ENCODE data around the gene GAS2.

GAS2 gene

DNA sequence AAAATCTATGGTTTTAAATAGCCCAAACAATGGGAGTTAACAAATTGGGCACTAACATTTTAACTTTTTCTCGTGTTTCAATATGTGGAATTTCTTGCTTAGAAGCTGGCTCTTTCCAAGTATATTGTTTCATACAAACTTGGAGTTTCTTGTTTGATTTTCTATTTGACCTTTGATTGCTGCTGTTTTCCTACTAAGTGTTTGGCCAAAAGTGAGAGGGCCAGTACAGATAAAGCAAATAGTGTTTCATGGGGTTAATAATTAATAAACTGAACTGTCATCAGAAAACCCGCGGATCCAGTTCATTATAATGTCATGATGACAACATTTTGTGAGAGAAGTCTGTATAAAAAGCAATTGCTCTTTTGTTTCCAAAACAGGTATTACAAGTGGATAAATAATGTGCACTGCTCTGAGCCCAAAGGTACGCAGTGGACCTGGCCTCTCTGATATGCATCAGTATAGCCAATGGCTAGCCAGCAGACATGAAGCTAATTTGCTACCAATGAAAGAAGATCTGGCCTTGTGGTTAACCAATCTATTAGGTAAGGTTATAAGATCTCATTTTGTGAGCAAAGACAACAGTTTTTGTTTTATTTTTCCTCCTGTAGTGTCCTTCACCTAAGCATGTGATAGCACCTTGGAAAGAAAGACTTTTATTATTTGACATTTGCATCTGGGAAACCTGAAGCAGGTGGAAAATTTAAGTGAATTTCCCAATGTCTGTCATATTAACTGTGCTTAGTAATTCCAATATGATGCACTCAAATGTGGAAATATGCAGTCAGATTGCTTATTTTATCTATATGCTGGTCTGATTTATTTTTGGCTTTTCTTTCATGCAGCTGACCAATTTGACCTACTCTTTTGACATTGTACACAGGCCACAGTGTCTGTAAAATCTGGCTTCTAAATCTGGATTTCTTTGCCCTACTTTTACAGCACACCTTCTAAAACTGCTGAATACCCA lies 8.3 kb downstream of the GAS2 start:
- no peak for DNase-seq

DNA sequence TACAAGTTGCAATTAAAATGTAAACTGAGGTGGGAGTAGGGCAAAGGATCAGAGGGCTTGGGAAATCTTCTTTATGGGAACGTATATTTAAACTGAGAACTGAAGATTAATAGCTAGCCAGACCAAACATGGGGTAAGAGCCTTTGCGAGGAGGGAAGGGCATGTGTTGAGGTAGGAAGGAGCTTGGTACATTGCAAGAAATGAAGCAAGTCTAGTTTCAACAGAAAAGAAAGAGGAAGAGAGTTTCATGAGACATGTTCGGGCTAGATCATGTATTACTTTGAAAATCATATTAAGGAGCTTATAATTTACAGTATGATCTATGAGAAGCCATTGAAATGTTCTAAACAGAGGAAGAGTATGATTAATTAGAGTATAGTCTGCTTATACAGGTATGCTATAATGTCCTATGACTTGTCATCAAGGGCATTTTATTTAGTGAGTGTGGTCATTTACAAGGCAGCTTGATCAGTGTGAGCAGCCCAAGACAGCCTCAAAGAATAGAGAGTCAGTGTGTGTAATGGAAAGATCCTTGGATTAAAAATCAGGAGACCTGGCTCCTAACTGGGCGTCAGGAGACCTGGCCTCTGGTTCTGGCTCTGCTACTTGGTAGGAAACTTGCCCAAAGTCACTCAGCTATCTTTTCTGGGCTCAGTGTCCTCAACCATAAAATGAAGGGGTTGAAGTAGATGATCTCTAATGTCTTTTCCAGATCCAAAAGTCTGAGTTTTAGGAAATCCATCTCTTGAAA lies 10.9 kb downstream of the GAS2 start:
- no peak for DNase-seq

DNA sequence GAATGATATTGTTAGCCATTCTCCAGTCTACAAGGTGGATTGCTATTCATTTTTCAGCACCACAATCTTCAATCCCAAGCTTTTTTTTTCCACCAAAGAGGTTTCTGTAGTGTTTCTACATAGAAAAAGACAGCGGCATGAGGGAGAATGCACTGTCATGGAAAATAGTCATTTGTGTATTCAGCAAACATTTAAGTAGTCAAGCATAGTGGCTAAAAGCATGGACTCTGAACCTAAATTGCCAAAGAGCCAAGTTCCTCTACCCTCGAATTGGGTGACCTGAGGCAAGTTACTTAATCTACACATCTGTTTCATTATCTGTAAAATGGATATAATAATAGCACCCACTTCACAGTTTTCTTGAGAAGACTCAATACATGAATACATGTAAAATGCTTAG lies 14.2 kb downstream of the GAS2 start:
- no peak for DNase-seq

DNA sequence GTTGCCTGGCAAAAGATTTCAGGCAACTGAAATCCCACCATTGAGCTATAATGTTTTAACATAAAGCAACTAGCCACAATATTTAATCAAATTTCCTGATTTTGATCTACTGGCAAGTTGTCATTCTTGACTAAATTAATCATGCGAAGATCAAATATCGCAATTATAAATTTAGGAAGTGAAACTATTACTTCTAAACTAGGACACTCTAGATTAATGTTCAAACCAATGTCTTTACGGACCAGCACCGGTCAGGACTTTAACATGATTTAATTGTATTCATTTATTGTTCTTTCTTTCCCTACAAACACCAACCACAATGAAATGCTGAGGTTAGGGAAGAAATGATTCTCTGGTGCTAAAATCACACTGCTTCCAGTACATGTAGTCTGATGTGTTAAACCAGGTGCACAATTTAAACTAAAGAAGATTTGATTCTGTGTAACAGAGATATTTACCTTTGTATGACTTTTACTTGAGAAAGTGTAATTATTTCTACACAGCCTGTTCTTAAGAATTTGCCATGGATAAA lies 14.9 kb downstream of the GAS2 start:
- no peak for DNase-seq

DNA sequence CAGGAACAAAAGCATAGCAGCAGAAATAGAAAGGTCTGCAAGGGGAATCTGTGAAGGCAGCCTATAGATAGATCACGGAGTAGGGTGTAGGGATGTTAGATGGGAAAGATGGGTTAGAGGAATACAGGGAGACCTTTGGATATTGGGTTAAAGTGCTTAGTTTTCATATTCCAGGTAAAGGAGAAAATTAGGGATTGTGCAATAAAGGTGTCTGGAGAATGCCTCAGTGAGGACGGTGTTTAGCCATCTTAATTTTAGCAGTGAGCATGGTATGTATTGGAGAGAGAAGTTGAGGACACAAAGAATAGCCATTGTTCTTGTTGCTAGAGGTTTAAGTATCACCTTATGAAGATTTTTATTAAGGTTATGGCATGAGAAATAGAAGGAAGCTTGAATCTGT lies 17.7 kb downstream of the GAS2 start:
- DNase-seq = no peak

DNA sequence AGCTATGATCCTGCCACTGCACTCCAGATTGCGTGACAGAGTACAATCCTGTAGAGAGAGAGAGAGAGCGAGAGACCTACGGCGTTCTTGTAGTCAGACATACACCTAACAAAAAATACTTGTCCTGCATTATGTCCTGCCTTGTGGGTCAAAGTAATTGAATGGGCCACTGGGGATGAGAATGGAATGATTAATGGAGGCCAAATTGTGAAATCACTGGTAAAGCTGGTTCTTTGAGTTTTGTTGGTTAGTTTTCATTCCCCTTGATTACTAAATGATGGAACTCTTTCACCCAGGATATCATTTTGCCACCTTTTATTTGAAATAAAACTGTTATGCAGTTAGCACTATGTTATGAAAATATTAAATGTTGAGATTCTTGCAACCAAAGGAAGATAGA lies 18.7 kb downstream of the GAS2 start:
- no peak for DNase-seq

DNA sequence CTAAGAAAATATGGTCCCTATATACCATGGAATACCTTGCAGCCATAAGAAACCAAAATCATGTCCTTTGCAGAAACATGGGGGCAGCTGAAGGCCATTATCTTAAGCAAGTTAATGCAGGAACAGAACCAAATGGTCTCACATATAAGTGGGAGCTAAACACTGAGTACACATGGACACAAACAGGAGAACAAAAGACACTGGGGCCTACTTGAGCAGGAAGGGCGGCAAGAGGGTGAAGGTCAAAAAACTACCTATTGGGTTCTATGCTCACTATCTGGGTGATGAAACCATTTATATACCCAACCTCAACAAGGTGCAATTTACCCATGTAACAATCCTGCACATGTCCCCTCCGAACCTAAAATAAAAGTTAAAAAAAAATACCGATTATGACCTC lies 22.5 kb downstream of the GAS2 start:
- no peak for DNase-seq

DNA sequence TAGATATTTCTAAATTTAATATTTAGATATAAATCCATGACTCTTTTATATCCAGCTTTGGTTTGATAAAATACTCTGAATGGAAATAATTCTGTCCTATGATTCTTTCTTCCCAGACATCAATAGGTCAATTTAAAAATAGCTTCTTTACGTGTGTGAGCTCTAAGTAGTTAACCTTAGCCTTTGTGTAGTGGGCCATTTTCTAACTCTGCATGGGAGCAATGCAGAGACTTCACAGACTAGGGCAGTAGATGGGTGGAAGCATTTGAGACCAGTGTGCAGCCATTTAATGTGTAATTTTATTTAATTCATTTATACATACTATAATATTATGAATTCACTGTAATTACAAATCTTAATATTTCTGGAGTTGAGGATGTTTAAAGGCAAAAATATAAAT lies 23.8 kb downstream of the GAS2 start:
- DNase-seq = no peak

DNA sequence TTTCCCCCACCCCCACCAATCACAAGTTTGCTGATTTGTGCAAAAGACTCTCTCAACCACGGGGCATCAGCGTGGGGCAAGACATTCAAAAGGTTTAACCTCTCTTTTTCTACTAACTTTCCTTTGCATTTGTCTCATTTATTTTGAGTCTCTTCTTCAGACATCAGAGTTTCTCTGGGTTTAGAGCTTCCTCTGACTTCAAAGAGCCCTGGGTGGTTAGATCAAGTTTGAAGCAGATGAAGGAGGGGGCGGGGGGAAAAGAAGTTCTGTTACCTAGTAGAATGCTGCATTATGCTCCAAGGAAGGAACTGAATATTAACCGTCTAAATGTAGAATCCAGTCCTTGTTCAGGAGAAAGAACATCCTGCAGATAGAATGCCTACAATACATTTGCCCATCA lies 24.5 kb downstream of the GAS2 start:
- no peak for DNase-seq

DNA sequence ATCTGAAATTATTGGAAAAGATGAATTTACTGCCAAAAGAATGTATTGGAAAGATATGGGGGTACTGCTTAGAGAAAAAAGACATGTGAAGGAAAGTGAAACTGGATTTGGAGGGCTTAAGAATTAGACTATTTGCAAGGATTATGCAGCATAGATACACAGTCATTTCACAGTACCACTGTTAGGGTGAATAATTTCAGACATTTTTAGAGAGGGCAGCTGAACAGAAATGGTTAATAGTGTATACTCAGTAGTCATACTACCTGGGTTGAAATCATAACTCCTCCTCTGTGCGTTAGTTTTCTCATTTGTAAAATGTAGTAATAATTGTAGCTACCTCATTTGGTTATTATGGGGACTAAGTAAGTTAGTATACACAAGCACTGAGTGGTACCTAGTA lies 33.0 kb downstream of the GAS2 start:
- no peak for DNase-seq

DNA sequence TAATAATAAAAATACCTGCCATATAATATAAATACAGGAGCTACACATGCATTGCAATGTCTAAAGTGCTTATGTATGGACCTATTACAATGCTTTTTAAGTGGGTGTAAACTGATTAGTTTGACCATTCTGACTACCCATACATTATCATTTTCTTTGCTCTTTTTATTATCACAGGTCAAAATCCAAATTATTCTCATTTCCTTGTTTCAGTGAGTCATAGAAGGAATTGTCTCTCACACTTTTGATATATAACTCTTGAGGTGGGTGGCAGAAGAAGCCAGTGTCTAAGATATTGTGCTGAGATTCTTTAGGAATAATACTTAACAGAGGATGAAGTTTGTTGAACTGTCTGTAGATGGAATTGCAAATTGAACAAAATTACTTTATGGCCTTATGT lies 35.6 kb downstream of the GAS2 start:
- DNase-seq = no peak

DNA sequence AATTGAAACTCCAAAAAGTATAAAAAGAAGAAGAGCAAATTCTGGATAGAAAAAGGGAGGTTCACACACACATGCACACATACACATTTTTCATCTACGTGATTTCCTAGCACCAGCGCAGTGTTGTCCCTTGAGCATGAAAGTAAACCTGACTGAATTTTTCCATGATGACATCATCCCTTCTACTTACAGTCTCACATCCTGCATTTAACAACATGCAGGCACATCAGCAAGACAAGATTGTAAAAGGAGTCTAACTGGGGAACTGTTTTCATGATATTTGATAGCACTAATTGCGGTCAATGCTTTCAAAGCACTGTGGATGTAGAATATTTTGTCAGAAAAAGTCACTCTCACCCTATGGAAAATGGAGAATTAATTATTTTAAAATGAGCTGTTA lies 36.6 kb downstream of the GAS2 start:
- peak; percentile 19 to 76 for DNase-seq

DNA sequence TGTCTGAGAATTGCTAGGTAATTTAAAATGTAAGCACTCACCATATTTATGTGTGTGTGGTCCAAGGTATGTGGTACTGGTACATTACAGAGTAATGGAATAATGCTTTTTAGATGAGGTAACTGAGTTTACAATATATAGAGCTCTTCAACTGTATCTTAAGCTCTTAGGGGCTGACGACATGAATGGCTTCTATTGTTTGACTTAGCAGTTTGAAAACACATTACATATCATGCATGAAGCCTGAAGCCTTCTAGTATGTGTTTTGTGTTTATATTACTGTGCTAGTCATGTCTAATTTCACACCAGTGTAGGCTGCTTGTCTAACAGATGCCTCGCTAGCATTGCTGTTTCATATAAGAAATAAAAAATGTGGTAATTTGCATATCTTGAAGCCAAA lies 37.2 kb downstream of the GAS2 start:
- peak; percentile 2 to 48 for DNase-seq

DNA sequence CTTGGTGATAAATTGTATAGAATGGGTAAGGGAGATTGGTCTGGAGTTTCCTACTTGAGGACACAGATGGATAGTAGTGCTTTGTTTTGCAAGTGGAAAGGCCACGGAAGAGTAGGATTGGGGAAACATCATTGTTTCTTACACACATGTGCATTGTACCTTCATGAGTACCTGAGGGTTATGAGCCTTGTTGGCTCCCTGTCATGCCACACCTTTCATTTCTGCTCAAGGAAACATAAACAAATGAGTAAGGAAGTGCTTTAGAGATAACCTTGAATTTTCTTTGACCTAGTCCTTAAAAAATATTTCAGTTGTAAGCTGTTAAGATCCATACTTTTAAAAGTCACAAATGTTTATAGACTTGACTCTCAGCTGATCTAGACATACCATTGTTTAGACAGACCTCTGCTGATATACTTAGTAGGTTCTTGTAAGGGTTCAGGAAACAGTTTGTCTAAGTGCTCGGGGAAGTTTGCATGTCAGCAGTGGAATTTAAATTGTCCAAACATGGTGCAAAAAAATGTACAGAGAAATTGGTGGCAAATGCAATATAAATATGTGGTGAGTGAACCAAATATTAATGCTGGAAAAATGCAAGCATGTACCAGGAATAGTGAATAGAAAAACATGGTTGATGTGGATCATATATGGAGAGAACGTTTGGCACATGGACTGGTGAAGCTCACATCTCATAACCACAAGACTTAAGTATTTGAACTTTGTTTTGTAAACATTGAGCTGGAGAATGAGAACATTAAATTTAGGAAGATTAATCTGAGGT lies 40.9 kb downstream of the GAS2 start:
- DNase-seq = no peak

DNA sequence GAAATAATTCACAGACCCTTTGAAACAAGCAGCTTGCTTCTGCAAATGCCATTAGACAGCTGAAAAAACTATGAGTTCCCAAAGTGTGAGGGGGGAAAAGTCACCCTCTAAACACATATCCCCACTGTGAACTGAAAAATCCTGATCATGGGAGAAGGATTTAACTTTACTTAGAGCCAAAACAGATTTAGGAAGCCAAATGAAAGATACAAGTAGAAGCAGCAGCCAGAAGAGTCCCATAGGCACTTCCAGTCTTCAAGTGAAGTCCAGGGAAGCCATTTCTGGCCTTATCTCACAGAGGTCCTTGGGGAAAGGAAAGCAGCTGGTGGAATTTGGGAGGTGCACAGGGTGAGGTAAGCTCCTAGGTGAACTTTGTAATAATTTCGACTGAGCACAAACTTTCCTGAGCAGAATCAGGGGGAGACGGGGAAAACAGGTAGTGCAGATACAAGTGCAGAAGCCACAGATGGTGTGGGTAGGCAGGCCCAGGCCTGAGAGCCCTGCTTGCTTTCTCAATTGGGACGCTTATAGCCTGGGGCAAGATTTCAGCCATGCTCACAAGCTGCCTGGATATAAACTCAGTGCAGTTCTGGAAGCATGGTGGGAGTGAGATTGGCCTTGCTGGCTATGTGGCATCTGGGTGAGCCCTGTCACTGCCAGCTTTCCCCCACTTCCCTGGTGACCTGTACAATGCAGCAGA lies 44.8 kb downstream of the GAS2 start:
- DNase-seq = no peak

DNA sequence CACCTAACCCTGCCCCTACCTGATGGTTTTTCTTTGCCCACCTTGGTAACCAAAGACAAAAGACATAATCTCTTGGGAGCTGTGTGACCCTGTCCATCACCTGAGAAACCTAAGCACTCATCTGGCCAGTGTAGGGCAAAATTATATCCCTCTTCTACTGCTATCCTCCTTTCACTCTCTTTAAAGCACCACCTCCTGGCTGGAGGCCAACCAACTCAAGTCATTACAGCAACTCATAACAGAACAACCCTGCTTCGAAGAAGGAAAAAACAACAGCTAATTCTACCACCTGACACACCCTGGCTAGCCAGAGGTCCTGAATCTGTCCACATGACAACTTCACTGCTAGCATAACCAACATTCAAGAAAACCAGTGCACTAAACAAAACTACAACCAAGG lies 45.5 kb downstream of the GAS2 start:
- DNase-seq = no peak

DNA sequence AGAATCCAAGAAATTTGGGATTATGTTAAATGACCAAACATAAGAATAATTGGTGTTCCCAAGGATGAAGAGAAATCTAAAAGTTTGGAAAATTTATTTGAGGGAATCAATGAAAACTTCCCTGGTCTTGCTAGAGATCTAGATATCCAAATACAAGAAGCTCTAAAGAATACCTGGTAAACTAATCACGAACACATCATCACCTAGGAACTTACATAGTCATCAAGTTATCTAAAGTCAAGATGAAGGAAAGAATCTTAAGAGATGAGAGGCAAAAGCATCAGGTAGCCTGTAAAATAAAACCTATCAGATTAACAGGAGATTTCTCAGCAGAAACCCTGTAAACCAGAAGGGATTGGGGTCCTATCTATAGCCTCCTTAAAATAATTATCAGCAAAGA lies 46.9 kb downstream of the GAS2 start:
- DNase-seq = no peak

DNA sequence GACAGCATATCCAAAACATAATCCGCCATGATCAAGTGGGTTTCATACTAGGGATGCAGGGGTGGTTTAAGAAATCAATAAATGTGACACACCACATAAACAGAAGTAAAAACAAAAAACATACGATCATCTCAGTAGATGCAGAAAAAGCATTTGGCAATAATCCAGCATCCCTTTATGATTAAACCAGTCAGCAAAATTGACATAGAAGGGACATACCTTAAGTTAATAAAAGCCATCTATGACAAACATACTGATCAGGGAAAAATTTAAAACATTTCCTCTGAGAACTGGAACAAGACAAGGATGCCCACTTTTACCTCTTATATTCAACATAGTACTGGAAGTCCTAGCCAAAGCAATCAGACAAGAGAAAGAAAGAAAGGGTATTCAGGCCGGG lies 49.6 kb downstream of the GAS2 start:
- no peak for DNase-seq

DNA sequence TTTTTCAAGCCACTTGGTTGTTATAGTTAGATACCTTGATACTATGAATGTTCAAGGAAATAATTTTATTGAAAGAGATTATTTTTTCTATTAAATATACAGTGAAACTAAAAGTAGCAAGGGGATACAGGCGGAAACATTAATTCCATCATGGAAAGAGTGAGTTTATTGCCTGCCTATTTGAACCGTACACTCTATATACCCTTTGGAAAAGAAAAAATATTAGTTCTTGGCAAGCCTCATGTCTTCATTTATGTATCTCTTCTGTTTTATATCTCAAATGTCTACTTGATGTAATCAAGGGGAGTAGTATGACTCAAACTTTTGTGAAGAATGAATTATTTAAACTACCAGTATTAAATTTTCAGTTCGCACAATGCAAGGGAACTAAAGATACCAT lies 54.0 kb downstream of the GAS2 start:
- no peak for DNase-seq

DNA sequence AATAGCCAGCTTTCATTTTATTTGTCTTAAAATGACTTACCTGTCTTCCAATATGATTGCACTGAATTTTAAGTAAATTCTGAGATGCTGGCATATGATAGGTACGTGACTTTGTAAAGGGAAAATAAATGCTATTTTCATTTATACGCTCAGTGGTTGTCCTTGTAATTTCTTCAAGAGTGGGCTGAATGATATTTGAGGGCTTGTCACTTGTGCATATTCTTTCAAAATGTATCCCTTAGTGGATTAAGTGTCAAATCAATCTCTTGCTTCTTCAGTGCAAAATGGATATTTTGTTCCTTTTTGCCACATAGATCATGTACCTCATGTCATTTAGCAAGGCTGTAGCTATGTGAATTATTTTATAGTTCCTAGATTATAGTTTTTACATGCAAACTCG lies 56.9 kb downstream of the GAS2 start:
- DNase-seq = no peak

DNA sequence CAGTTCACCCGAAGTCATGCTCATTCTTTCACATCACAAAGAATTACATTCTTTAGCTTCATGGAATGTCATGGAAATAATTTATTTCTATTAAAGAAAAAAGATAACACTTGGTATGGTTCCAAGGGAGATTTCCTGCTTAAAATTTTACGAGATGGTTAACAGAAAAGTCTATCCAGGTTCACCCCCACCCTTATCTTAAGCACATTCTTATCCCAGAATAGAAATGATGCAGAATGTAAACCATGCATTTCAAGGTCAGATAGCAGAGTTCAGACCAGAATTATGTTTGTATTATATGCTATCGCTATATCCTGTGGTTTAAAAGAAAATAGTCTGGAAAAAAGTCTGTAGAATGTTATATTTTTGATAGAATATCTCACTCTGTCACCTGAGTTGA lies 58.7 kb downstream of the GAS2 start:
- no peak for DNase-seq

DNA sequence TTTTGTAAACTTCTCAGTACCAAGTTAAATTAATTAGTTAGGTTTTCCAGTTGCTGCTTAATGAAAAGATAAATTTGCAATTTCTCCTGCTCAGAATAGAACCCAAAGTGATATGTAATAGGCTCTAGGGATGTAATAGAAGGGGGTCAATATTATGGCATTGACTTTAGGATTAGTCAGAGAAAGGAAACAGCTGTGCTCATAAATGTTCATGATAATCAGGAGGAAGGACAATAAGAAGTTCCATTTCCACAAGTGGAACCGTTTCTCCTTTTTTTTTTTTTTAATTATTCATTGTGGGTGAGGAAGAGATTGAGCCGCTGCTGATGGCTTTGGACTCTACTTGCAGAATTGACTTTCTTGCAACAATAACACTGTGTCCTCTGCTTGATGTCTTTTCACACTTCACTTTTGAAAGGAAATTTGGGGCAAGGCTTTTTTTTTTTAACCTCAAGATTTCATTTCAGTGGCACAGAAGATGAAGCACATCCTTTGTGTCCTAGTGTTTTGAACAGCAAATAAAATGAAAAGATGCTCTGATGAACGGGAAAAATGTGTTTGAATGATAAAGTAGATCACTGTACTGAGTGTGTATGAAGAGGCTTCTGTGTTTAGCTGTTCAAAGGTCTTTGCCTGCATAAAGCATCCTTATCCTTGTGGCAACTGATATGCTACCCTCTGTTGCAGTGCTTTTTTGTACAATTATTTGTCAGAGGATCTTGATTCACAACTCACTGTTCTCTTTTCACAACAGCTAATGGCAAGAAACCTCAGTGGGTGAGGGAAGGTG lies 62.4 kb downstream of the GAS2 start:
- peak in 1 of 2 experiments; percentile 26 for DNase-seq
